Measurements from ENCODE around the gene PREB. TPM values are rescaled to one million over a fixed set of nuclear protein-coding genes. Genes with fewer than 3 reads are reported as not detected.

Gene PREB
- total RNA-seq = 37.8 and 48.1 TPM in 2 replicates

GRCh38 chr2:27133905-27134780, at the start of gene PREB:
Gene PREB, minus strand, starts transcription at chr2:27134636. Its CDS starts 215 bp downstream, at chr2:27134421.

GRCh38 chr2:27148801-27149439, 14.5 kb upstream of the PREB start, which contains the start of gene TCF23:
Gene TCF23, plus strand, starts transcription at chr2:27149004. Its CDS starts 130 bp downstream, at chr2:27149134.

GRCh38 chr2:27139310-27139709, 4.9 kb upstream of the PREB start, which contains the start of gene PRR30:
Gene PRR30, minus strand, starts transcription at chr2:27139410. Its CDS starts 1,081 bp downstream, at chr2:27138329.

GRCh38 chr2:27123302-27124150, 10.9 kb downstream of the PREB start, which contains the start of gene ABHD1:
Gene ABHD1, plus strand, starts transcription at chr2:27123815. Its CDS starts 134 bp downstream, at chr2:27123949.

GRCh38 chr2:27118525-27119329, 15.7 kb downstream of the PREB start, which contains the start of gene CGREF1:
Gene CGREF1, minus strand, starts transcription at chr2:27119128. Its CDS starts 14,762 bp downstream, at chr2:27104366.

GRCh38 chr2:27086724-27087593, 47.5 kb downstream of the PREB start, which contains the start of gene KHK:
Gene KHK, plus strand, starts transcription at chr2:27086772. Its CDS starts 488 bp downstream, at chr2:27087260.

Other genes starting within 250 kb of the PREB start
- 2.6 and 4.3 TPM in 2 replicates for gene MAPRE3, start 164.0 kb downstream of the PREB start, total RNA-seq
- gene TMEM214, start 101.7 kb downstream of the PREB start, total RNA-seq = 53.6 and 71.9 TPM in 2 replicates
- 16.5 and 22.3 TPM in 2 replicates for gene AGBL5, start 83.0 kb downstream of the PREB start, total RNA-seq
- 193 and 258 TPM in 2 replicates for gene OST4, start 63.0 kb downstream of the PREB start, total RNA-seq
- gene EMILIN1, start 56.0 kb downstream of the PREB start, total RNA-seq = 36.7 and 51.6 TPM in 2 replicates
- 1.4 and 1.5 TPM in 2 replicates for gene KHK, start 47.9 kb downstream of the PREB start, total RNA-seq
- gene CGREF1, start 15.5 kb downstream of the PREB start, total RNA-seq = 7.2 and 14.3 TPM in 2 replicates
- gene ABHD1, start 10.8 kb downstream of the PREB start, total RNA-seq = under 0.01 TPM in 1 of 2 replicates, not detected in the other
- gene PRR30, start 4.8 kb upstream of the PREB start, total RNA-seq = not detected in 2 replicates
- not detected in 2 replicates for gene TCF23, start 14.4 kb upstream of the PREB start, total RNA-seq
- gene ATRAID, start 77.4 kb upstream of the PREB start, total RNA-seq = 113 and 144 TPM in 2 replicates
- gene SLC5A6, start 77.6 kb upstream of the PREB start, total RNA-seq = 43.6 and 48.1 TPM in 2 replicates
- gene CAD, start 82.7 kb upstream of the PREB start, total RNA-seq = 40.1 and 62.4 TPM in 2 replicates
- not detected in 2 replicates for gene SLC30A3, start 128.4 kb upstream of the PREB start, total RNA-seq
- not detected in 2 replicates for gene DNAJC5G, start 140.8 kb upstream of the PREB start, total RNA-seq
- not detected in 2 replicates for gene TRIM54, start 147.8 kb upstream of the PREB start, total RNA-seq
- gene UCN, start 173.8 kb upstream of the PREB start, total RNA-seq = 0.59 and 0.73 TPM in 2 replicates
- gene MPV17, start 188.5 kb upstream of the PREB start, total RNA-seq = 88.8 and 100 TPM in 2 replicates
- gene GTF3C2, start 222.1 kb upstream of the PREB start, total RNA-seq = 40.4 and 54.9 TPM in 2 replicates
- 26.2 and 28.3 TPM in 2 replicates for gene EIF2B4, start 235.7 kb upstream of the PREB start, total RNA-seq
- 134 and 139 TPM in 2 replicates for gene SNX17, start 236.0 kb upstream of the PREB start, total RNA-seq
- gene ZNF513, start 246.1 kb upstream of the PREB start, total RNA-seq = 5.7 and 6.6 TPM in 2 replicates